OCI-M1 (cell line): ENCODE results near the gene CFAP57.

ENCODE experiments used
- DNase-seq: peaks from one replicate; lab custom pipeline; 2025; lab: John Stamatoyannopoulos, UW

CFAP57 gene

DNA sequence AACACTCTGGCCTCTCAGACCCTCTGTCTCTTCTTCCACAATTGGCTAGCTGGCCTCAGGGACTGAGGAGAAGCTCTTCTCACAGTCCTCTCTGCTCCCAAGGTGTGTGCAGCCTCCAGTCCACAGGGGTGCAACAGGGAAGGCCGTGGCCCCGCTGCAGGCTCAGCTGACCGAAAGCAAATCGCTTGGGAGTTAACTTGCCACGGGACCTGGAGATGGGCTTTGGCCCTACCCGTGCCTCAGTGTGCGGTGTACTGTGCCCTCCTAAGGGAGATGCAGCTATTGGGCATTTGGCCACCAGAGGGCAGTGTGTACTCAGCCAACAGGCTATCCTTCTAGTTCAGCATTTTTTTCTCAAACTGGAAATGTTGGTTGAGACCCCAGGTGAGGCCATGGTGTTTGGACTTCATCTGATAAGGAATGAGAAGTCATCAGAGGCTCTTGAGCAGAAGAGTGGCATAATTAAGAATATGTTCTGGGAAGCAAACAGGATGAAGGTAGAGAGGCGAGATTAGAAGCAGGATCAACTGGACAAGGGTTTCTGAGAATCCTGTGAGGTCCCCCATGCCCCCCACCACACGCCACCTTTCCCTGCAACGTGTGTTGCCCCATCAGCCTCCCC, 55.1 kb downstream of the CFAP57 start:
- DNase-seq: peak; percentile 88

DNA sequence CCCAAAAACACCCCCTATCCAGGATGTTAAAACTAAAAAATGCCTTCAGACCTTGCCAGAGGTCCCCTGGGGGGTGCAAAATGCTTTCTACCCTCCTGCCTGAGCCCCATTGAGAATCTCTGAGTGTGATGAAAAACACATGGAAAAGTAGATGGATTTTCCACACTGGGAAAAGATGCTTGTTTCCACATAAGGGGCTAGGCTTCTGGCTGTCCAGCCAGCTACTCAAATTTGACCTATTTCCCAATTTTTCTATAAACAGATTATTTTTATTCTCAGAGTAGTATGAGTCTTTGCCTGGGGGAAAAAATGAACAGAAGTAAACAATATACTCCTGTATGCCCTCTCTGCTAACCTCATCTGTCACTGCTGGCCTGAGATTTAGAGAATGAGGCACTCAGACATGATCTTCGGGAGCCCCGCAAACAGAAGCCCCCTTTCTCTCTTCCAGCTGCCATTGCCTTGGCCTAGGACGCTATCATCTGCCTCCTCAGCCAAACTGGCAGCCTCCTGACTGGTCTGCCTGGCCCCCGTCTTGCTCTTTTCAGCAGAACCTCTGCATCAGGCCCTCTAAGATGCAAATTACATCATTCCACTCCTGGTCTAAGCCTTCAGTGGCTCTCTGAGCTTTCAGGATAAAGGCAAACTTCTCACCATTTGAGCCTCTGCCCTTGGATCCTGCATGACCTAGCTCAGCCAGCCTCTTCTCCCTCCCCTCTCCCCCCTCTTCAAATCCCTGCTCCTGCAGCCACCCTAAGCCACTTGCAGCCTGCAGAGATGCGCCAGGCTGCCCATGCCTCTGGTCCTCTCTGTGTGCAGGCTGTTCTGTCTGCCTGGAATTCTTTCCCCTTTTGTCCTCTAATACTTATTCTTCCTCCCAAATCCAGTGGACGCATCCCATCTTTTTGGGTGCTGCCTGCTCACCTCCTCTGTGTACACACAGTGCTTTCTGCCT, 58.0 kb downstream of the CFAP57 start:
- DNase-seq: no peak

- no peak for DNase-seq
Observed at GRCh38 chr1:43232074-43232473, 59.9 kb downstream of the CFAP57 start.

DNA sequence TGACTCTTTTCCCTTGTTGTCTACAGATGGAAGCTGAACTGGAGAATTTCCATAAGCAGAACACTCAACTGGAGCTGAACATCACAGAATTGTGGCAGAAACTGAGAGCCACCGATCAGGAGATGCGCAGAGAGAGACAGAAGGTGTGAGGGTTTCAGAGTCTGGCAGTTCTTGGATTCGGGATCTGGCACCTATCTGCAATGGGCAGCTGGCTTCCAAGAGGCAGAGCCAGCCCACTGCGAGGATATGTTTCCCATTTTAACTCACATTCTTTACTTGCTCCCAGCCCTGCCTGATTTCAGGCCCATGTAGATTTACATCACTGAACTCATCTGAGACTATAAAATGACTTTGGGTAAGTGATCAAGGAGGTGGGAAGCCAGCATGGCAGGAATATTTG, 60.4 kb downstream of the CFAP57 start:
- DNase-seq: no peak

DNA sequence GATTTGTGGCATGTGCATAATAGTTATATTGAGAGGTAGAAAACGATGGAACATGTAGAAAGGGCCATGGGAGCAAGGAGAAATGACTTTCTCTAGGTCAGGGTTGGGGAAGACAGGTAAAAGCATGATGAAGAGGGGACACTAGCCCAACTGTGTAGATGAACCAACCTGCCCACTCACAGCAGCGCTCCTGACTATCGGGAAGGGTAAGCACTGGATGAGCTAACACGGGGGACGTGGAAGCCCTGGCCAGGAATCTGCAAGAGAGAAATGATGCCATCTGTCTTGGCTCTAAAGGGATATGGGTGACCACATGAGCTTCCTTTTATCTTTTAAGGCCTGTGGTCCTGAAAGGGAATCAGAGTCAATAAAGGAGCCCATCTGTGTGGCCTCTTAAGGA, 61.5 kb downstream of the CFAP57 start:
- DNase-seq: no peak

GRCh38 chr1:43234267-43234666, 62.1 kb downstream of the CFAP57 start:
- no peak for DNase-seq

- DNase-seq: peak; percentile 17
Observed at GRCh38 chr1:43235040-43235439, 62.9 kb downstream of the CFAP57 start.

- DNase-seq: no peak
Observed at GRCh38 chr1:43235451-43236121, 63.5 kb downstream of the CFAP57 start.

DNA sequence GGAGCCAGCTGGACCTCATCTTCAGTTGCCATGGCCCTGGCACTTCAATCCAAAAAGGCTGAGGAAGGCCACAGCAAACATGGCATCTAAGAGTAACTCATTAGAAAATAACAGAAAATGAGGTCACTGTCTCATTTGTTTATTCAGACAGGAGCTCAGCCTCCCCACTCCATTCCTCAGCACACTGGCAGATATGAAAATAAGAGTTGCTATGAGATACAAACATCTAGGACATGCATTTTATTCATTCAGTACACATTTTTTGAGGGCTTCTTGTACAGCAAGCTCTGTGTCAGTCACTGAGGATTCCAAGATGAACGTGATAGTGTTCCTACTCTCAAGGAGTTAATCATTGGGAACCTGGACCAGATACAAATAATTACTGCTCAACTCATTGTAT, 65.0 kb downstream of the CFAP57 start:
- no peak for DNase-seq

DNA sequence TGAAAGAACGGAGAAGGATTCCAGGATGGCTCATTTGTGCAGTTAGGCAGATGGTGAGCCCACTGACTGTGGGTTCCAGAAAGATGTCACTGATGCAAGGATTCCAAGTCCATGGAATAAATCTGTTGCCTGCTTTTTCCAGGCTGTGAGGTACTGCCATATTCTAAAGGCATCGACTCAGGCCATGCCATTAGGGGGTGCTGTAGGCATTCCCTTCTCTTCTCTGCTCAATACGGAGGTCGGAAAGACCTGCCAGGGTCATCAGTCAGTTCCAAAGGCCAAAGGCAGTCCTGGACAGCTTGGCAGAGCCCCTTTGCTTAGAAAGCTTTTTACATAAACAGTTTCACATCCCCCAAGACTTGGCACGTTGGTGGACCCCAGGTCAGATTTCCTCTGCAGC, 66.0 kb downstream of the CFAP57 start:
- DNase-seq: peak; percentile 80

DNA sequence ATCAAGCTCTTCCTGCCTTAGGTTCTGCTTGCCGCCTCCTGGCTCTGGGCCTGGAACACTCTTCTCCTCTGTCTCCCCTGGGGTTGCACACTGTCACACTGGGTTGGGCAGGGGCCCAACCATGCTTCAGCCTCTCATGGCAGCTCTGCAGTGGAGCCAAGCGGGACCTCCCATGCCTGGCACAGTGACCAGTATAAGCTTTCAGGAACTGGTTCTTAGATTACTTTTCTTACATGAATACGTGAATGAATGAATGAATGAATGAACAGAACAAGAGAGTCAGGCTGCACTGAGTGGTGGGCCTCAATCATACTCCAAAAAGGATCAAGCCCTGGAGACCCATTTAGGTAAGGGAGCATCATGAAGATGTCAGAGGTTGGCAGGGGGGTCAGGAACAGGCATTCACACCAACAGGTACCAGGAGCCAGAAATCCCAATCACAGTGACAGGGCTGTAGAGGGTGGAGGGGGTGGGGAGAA, 66.9 kb downstream of the CFAP57 start:
- DNase-seq: no peak

DNA sequence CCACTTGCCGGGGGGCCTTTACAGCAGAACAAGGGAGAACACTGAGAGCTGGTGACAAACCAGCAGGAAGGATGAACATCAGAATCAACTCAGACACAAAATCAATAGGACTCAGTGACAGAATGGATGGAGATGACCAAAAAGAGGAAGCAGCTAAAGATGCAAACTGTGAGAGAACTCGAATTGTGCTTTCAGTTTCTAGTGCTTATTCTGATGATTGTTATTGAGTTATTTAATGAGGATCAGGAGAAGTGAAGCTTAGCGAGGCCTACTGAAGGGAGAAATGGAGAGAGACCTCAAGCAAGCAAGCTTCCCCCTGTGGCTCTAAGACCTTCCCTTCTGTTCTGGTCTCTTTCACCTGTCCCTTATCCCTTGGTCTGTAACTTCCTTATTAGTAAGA, 67.4 kb downstream of the CFAP57 start:
- peak; percentile 63 for DNase-seq

GRCh38 chr1:43241413-43241836, 69.3 kb downstream of the CFAP57 start:
- DNase-seq: no peak

- no peak for DNase-seq
Observed at GRCh38 chr1:43243299-43243698, 71.2 kb downstream of the CFAP57 start.

DNA sequence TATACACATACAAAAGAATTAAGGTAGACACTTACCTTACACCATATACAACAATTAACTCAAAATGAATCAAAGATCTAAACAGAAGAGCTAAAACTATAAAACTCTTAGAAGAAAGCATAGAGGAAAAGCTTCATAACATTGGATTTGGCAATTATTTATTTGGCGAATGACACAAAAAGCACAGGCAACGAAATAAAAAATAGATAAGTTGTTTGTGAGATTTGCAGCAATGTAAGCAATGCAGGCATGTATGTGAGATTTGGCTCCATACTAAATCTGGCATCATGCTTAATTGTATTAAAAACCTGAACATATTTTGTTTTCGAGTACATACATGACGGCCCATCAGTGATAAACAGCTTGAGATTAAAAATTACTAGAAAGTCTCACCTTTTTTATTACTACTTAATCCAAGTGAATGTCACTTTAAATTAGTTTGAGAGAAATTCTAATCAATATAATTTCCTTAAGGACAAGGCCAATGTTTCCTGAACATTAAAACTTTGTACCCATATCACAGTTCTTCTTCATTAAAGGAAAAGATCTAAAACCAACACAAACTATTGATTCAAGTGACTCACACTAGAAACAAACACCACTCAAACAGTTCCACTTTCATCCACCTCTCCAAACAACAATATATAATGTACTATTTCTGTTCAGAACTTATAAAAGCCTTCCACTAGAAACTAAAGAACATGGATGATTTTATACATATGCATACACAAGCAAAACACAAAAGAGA, 74.5 kb downstream of the CFAP57 start:
- DNase-seq: no peak

GRCh38 chr1:43247256-43247921, 75.3 kb downstream of the CFAP57 start:
- DNase-seq: no peak

- DNase-seq: no peak
Observed at GRCh38 chr1:43250351-43250761, 78.2 kb downstream of the CFAP57 start.

- DNase-seq: no peak
Observed at GRCh38 chr1:43251024-43251423, 78.9 kb downstream of the CFAP57 start.

- no peak for DNase-seq
Observed at GRCh38 chr1:43252225-43252624, 80.1 kb downstream of the CFAP57 start.

DNA sequence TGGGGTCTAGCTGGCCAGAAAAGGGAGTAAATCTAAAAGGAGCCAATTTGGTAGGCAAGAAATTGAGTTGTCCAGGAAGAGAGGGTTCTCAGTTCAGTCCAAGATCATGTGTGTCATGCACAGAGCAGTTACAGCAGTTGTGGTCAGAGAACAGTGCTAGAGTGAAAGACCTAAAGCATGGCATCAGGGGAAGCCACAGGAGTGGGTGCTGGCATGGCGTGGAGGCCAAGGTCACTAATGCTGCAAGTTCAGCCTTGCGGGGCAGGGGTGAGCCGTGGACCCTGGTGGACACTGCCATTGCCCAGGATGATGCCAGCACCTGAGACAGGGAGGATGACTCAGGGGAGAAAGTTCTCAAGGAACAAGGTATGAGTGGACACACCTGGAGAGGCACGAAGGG, 81.0 kb downstream of the CFAP57 start:
- no peak for DNase-seq

- DNase-seq: no peak
Observed at GRCh38 chr1:43253876-43254275, 81.7 kb downstream of the CFAP57 start.
